Vagina (tissue), 2 donors: Measurements from ENCODE around the gene KDM4B. TPM values are rescaled to one million over a fixed set of nuclear protein-coding genes. Genes with fewer than 3 reads are reported as not detected.

ENCODE experiments used
- DNase-seq, 2 donors: peaks; one replicate each; pipeline ENCODE4 v3.0.0-alpha.2; 2017; ENCODE audit errors: extremely low spot score in 2 of 2
- H3K27ac ChIP-seq: fragments of 200-600 bp; sonication (generic); one replicate; pipeline ENCODE4 v1.5.1; 2019
- H3K27me3 ChIP-seq: fragments of 200-600 bp; sonication (generic); one replicate; pipeline ENCODE4 v1.5.1; 2019
- H3K36me3 ChIP-seq, 2 donors: fragments of 200-600 bp; sonication (generic); one replicate each; pipeline ENCODE4 v1.5.1; 2017 to 2019
- H3K4me1 ChIP-seq: fragments of 200-600 bp; sonication (generic); one replicate; pipeline ENCODE4 v1.5.1; 2019
- H3K4me3 ChIP-seq, 2 donors: fragments of 200-600 bp; sonication (generic); 1 replicate in 1 of 2; 2 replicates in 1 of 2; pipeline ENCODE4 v1.5.1; 2016 to 2019
- H3K9me3 ChIP-seq: fragments of 200-600 bp; sonication (generic); one replicate; pipeline ENCODE4 v1.5.1; 2019
- CTCF ChIP-seq, 3 experiments: fragments of 450-650 bp in 2 of 3; fragments of 200-600 bp in 1 of 3; sonication (generic) in 1 of 3; IDR thresholded peaks; one replicate each; pipeline ENCODE4 v1.5.1; 2017 to 2019; ENCODE audit warnings: antibody characterized with exemption in 3 of 3, mild to moderate bottlenecking in 2 of 3, moderate library complexity in 2 of 3
- POLR2A ChIP-seq, 2 donors: fragments of 450-650 bp; IDR thresholded peaks; one replicate each; pipeline ENCODE4 v1.6.1; 2017; ENCODE audit warnings: antibody characterized with exemption in 2 of 2, mild to moderate bottlenecking in 2 of 2, moderate library complexity in 2 of 2
- POLR2AphosphoS5 ChIP-seq, 2 donors: sonication (generic); formaldehyde crosslinking; IDR thresholded peaks; one replicate each; pipeline ENCODE4 v1.9.0; 2017; ENCODE audit warnings: antibody characterized with exemption in 2 of 2, mild to moderate bottlenecking in 2 of 2, low read depth in 1 of 2; ENCODE audit not compliant: insufficient read depth in 1 of 2
- intact Hi-C: fragments of 100-400 bp; cut with DNase I; formaldehyde crosslinking; loops from one replicate; pipeline ENCODE4 v1.15.1; 2023
- total RNA-seq: library from RNA; depleted of rRNA; stranded (reverse); fragments of >200 nt; gene quantifications from one replicate; pipeline ENCODE4 v1.2.3, GENCODE V29; 2016

Gene KDM4B
- total RNA-seq, 1 donor from 2014 or later: 59.7 TPM

- DNase-seq: no peak
- peak in 1 of 2 donors; percentile 33 for TF ChIP-seq POLR2AphosphoS5 (IDR thresholded peaks at IDR 0.05; ENCODE audit: insufficient read depth in 1 of 2, low read depth in 1 of 2)
- no peak for TF ChIP-seq POLR2A (IDR thresholded peaks at IDR 0.05)
- no peaks in the 10 kb centered on the region for H3K27me3 ChIP-seq
- no peak overlapping the region for H3K27ac ChIP-seq
- H3K4me1 ChIP-seq: peaks cover 67% of the 10 kb centered on the region
- no peak overlapping the region for H3K4me3 ChIP-seq
- intact Hi-C loops: no loop called here
- H3K36me3 ChIP-seq: peaks cover 0 to 17% of the 10 kb centered on the region in 2 donors
- no peaks in the 10 kb centered on the region for H3K9me3 ChIP-seq
These were observed 48.3 kb downstream of the KDM4B start for GRCh38 chr19:5017235-5017634.

DNA sequence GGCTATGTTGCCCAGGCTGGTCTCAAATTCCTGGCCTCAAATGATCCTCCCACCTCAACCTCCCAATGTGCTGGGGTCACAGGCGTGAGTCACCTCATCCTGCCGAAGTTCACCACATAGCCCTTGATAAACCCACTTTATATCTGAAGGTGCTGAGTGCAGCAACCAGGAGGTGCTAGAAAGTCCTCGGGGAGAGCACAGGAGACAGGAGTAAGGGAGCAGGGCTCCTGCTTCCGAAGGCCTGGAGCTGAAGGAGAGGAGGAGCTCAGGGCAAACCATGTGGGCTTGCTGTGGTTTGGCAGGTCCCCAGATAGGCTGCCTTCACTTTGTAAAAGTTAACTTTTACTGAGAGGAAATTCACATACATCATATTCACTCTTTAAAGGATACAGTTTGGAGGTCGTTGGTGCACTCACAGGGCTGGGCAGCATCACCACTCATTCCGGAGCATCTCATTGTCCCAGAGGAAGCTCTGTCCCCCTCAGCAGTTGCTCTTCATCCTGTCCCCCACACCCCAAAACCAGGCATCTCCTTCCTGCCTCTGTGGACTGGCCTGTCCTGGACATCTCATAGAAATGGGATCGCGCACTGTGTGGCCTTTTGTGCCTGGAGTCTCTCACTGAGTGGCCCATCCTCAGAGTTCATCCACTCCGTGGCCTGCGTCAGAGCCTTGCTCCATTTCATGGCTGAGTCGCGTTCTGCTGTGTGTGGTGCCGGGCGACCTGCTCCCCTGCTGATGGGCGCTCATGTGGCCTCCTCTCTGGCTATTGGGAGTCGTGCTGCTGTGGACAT is 49.5 kb downstream of the KDM4B start:
- no peak overlapping the region for H3K4me3 ChIP-seq
- no peaks in the 10 kb centered on the region for H3K9me3 ChIP-seq
- TF ChIP-seq POLR2AphosphoS5 (IDR thresholded peaks at IDR 0.05; ENCODE audit: insufficient read depth in 1 of 2, low read depth in 1 of 2) (no peak), POLR2A (IDR thresholded peaks at IDR 0.05) (no peak), CTCF (IDR thresholded peaks at IDR 0.05) (no peak)
- no peak overlapping the region for H3K27ac ChIP-seq
- peaks cover 0 to 17% of the 10 kb centered on the region in 2 donors for H3K36me3 ChIP-seq
- no peak for DNase-seq
- H3K27me3 ChIP-seq: no peaks in the 10 kb centered on the region
- peaks cover 68% of the 10 kb centered on the region for H3K4me1 ChIP-seq
- intact Hi-C loops: no loop called here

- Histone ChIP-seq H3K4me3 (no peak overlapping the region), H3K4me1 (peaks cover 76% of the 10 kb centered on the region), H3K36me3 (peaks cover 0 to 17% of the 10 kb centered on the region in 2 donors), H3K9me3 (no peaks in the 10 kb centered on the region), H3K27me3 (no peaks in the 10 kb centered on the region), H3K27ac (no peak overlapping the region)
- TF ChIP-seq POLR2A (IDR thresholded peaks at IDR 0.05): no peak
- no peak for TF ChIP-seq CTCF (IDR thresholded peaks at IDR 0.05)
- no peak for TF ChIP-seq POLR2AphosphoS5 (IDR thresholded peaks at IDR 0.05; ENCODE audit: insufficient read depth in 1 of 2, low read depth in 1 of 2)
- intact Hi-C loops: no loop called here
- no peak for DNase-seq
These were observed 51.5 kb downstream of the KDM4B start for GRCh38 chr19:5020368-5020767.

GRCh38 chr19:5021046-5021445 is 52.1 kb downstream of the KDM4B start:
- Histone ChIP-seq H3K4me3 (no peak overlapping the region), H3K9me3 (no peaks in the 10 kb centered on the region), H3K27ac (no peak overlapping the region), H3K27me3 (no peaks in the 10 kb centered on the region), H3K4me1 (peaks cover 83% of the 10 kb centered on the region), H3K36me3 (peaks cover 0 to 17% of the 10 kb centered on the region in 2 donors)
- TF ChIP-seq CTCF (IDR thresholded peaks at IDR 0.05): no peak
- no peak for TF ChIP-seq POLR2AphosphoS5 (IDR thresholded peaks at IDR 0.05; ENCODE audit: insufficient read depth in 1 of 2, low read depth in 1 of 2)
- TF ChIP-seq POLR2A (IDR thresholded peaks at IDR 0.05): no peak
- intact Hi-C loops: no loop called here
- no peak for DNase-seq

DNA sequence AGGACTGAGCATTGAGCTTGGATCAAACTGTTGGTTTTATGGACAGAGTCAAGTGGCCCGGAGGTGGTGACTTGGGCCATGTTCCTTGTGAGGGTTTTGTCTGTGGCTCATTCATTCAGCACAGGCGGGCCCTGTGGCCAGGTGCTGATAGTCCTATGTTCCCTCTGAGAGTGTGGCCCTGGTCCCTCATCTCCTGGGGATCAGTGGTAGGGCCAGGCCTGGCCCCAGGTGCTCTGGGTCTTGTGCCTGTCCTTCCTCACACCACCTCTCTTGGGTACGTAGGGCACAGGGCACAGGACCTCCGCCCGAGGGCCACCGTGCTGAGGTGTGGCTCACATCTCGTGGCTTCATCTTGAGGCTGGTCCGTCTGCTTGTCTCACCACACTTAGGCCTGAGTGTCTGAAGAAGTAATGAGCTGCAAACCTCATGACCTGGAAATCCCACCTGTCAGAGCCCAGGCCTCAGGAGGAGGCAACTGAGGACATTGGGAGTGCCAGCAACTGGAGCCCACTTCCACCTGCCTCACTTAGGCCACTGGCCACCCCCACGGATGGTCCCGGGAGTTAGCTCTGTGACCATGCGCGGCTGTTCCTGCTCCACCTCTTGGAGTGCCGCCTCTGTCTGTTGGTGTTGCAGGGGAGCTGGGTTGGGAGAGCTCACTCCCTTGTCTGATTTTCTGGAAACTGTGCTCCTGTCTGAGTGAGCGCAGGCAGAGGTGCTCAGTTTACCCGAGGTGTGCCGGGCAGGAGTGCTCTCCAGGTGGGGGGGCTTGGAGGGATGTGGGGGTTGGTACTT is 53.4 kb downstream of the KDM4B start:
- H3K36me3 ChIP-seq: peaks cover 0 to 5% of the 10 kb centered on the region in 2 donors
- H3K9me3 ChIP-seq: no peaks in the 10 kb centered on the region
- H3K4me3 ChIP-seq: no peak overlapping the region
- H3K27me3 ChIP-seq: no peaks in the 10 kb centered on the region
- intact Hi-C loops: no loop called here
- H3K27ac ChIP-seq: no peak overlapping the region
- DNase-seq: no peak
- peaks cover 83% of the 10 kb centered on the region for H3K4me1 ChIP-seq
- TF ChIP-seq POLR2A (IDR thresholded peaks at IDR 0.05): no peak
- TF ChIP-seq CTCF (IDR thresholded peaks at IDR 0.05): no peak
- TF ChIP-seq POLR2AphosphoS5 (IDR thresholded peaks at IDR 0.05; ENCODE audit: insufficient read depth in 1 of 2, low read depth in 1 of 2): no peak
